Measurements from ENCODE around the gene KIR2DL1. TPM values are rescaled to one million over a fixed set of nuclear protein-coding genes. Genes with fewer than 3 reads are reported as not detected.
"Not testable (repeated sequence)": the region's sequence is repeated elsewhere in the genome, so short reads cannot be mapped to it uniquely, and the experiment has no call there.

KIR2DL1 gene
- total RNA-seq, 1 donor from 2014 or later = not detected

- TF ChIP-seq EZH2 (IDR thresholded peaks at IDR 0.05) (no peak), EZH2phosphoT487 (IDR thresholded peaks at IDR 0.05) (no peak), CTCF (IDR thresholded peaks at IDR 0.05) (no peak)
- H3F3A ChIP-seq (ENCODE audit: low read depth) = no peaks in the 10 kb centered on the region
- no peak overlapping the region for H3K27ac ChIP-seq
- Mint-ChIP-seq H3K4me3 (no peak overlapping the region), H3K27me3 (ENCODE audit: insufficient read depth, low read depth) (peaks cover 10% of the 10 kb centered on the region), H3K4me1 (no peaks in the 10 kb centered on the region), H3K27ac (no peak overlapping the region), H3K36me3 (no peaks in the 10 kb centered on the region), H3K9me3 (peaks cover 46% of the 10 kb centered on the region)
- H2AFZ ChIP-seq (replicated peaks) = no peak overlapping the region
- no peaks in the 10 kb centered on the region for H3K27me3 ChIP-seq
- no peaks in the 10 kb centered on the region for H3K79me2 ChIP-seq (ENCODE audit: low read depth)
- no peaks in the 10 kb centered on the region for H3K36me3 ChIP-seq
- H3K4me2 ChIP-seq = no peak overlapping the region
- no peaks in the 10 kb centered on the region for H4K20me1 ChIP-seq (ENCODE audit: low read depth)
- DNase-seq (ENCODE audit: low spot score) = no peak
- H3K4me1 ChIP-seq = no peaks in the 10 kb centered on the region
- H3K9ac ChIP-seq = no peak overlapping the region
- H3K4me3 ChIP-seq = no peak overlapping the region
- no peaks in the 10 kb centered on the region for H3K9me3 ChIP-seq (ENCODE audit: low read depth)
Observed at GRCh38 chr19:54731191-54731590, 38.4 kb upstream of the KIR2DL1 start.

GRCh38 chr19:54738306-54738705, 31.3 kb upstream of the KIR2DL1 start, which contains the start of gene KIR2DL3:
KIR2DL3 (plus strand) TSS chr19:54738513; CDS start chr19:54738546, 33 bp downstream.
- not testable (repeated sequence) for H3K36me3 ChIP-seq; H3K4me1 ChIP-seq; H3K36me3 Mint-ChIP-seq; H3K27me3 ChIP-seq; H3K9ac ChIP-seq; H3K4me3 Mint-ChIP-seq; H3K27ac ChIP-seq; H3K9me3 ChIP-seq (ENCODE audit: low read depth); H3K79me2 ChIP-seq (ENCODE audit: low read depth); H3K4me1 Mint-ChIP-seq; H4K20me1 ChIP-seq (ENCODE audit: low read depth); H3K27ac Mint-ChIP-seq; DNase-seq (ENCODE audit: low spot score); H3F3A ChIP-seq (ENCODE audit: low read depth); H3K4me2 ChIP-seq; H2AFZ ChIP-seq (replicated peaks); H3K4me3 ChIP-seq
- Mint-ChIP-seq H3K27me3 (ENCODE audit: insufficient read depth, low read depth) (peaks cover 11% of the 10 kb centered on the region), H3K9me3 (peaks cover 38% of the 10 kb centered on the region)

- TF ChIP-seq EZH2 (IDR thresholded peaks at IDR 0.05) (no peak), EZH2phosphoT487 (IDR thresholded peaks at IDR 0.05) (no peak), CTCF (IDR thresholded peaks at IDR 0.05) (no peak)
- no peaks in the 10 kb centered on the region for H3K79me2 ChIP-seq (ENCODE audit: low read depth)
- H3K36me3 ChIP-seq = no peaks in the 10 kb centered on the region
- Mint-ChIP-seq H3K4me3 (no peak overlapping the region), H3K27ac (no peak overlapping the region), H3K4me1 (no peaks in the 10 kb centered on the region), H3K27me3 (ENCODE audit: insufficient read depth, low read depth) (peaks cover 9% of the 10 kb centered on the region), H3K9me3 (peaks cover 37% of the 10 kb centered on the region), H3K36me3 (no peaks in the 10 kb centered on the region)
- H3F3A ChIP-seq (ENCODE audit: low read depth) = no peaks in the 10 kb centered on the region
- no peaks in the 10 kb centered on the region for H3K9me3 ChIP-seq (ENCODE audit: low read depth)
- no peaks in the 10 kb centered on the region for H4K20me1 ChIP-seq (ENCODE audit: low read depth)
- no peak for DNase-seq (ENCODE audit: low spot score)
- no peak overlapping the region for H3K4me2 ChIP-seq
- no peak overlapping the region for H3K9ac ChIP-seq
- H3K27ac ChIP-seq = no peak overlapping the region
- no peaks in the 10 kb centered on the region for H3K4me1 ChIP-seq
- no peak overlapping the region for H3K4me3 ChIP-seq
- no peaks in the 10 kb centered on the region for H3K27me3 ChIP-seq
- H2AFZ ChIP-seq (replicated peaks) = no peak overlapping the region
Observed at GRCh38 chr19:54738715-54739114, 30.9 kb upstream of the KIR2DL1 start.

GRCh38 chr19:54739587-54740497, 29.8 kb upstream of the KIR2DL1 start:
- Histone ChIP-seq H3K9ac (no peak overlapping the region), H2AFZ (replicated peaks) (no peak overlapping the region), H3K36me3 (no peaks in the 10 kb centered on the region), H3K4me2 (no peak overlapping the region), H4K20me1 (ENCODE audit: low read depth) (no peaks in the 10 kb centered on the region), H3K27me3 (no peaks in the 10 kb centered on the region), H3K27ac (no peak overlapping the region), H3K79me2 (ENCODE audit: low read depth) (no peaks in the 10 kb centered on the region), H3K4me1 (no peaks in the 10 kb centered on the region), H3K4me3 (no peak overlapping the region), H3K9me3 (ENCODE audit: low read depth) (no peaks in the 10 kb centered on the region), H3F3A (ENCODE audit: low read depth) (no peaks in the 10 kb centered on the region)
- Mint-ChIP-seq H3K4me3 (no peak overlapping the region), H3K36me3 (no peaks in the 10 kb centered on the region), H3K4me1 (no peaks in the 10 kb centered on the region), H3K27ac (no peak overlapping the region), H3K27me3 (ENCODE audit: insufficient read depth, low read depth) (peaks cover 5% of the 10 kb centered on the region), H3K9me3 (peaks cover 37% of the 10 kb centered on the region)
- no peak for DNase-seq (ENCODE audit: low spot score)
- TF ChIP-seq EZH2phosphoT487 (IDR thresholded peaks at IDR 0.05) (no peak), CTCF (IDR thresholded peaks at IDR 0.05) (no peak), EZH2 (IDR thresholded peaks at IDR 0.05) (no peak)

- not testable (repeated sequence) for H3K27me3 ChIP-seq; H3K79me2 ChIP-seq (ENCODE audit: low read depth); H3K27ac Mint-ChIP-seq; H3K4me2 ChIP-seq; H3K4me3 ChIP-seq; H3K36me3 ChIP-seq; DNase-seq (ENCODE audit: low spot score); H3K4me1 Mint-ChIP-seq; H3F3A ChIP-seq (ENCODE audit: low read depth); H3K27me3 Mint-ChIP-seq (ENCODE audit: insufficient read depth, low read depth); H3K9ac ChIP-seq; H3K4me3 Mint-ChIP-seq; H4K20me1 ChIP-seq (ENCODE audit: low read depth); H3K9me3 ChIP-seq (ENCODE audit: low read depth); H3K4me1 ChIP-seq; H3K36me3 Mint-ChIP-seq; H3K27ac ChIP-seq; H2AFZ ChIP-seq (replicated peaks)
- peaks cover 28% of the 10 kb centered on the region for H3K9me3 Mint-ChIP-seq
Observed at GRCh38 chr19:54741950-54742349, 27.6 kb upstream of the KIR2DL1 start.
